Measurements from ENCODE around the gene ZNF319. TPM values are rescaled to one million over a fixed set of nuclear protein-coding genes. Genes with fewer than 3 reads are reported as not detected.
A peak's percentile ranks its signal among the peaks of the same experiment; 100 is the strongest.

ZNF319 gene
- total and polyA plus RNA-seq, 7 donors, result 2.0 to 8.8 (median 6.6) TPM

DNA sequence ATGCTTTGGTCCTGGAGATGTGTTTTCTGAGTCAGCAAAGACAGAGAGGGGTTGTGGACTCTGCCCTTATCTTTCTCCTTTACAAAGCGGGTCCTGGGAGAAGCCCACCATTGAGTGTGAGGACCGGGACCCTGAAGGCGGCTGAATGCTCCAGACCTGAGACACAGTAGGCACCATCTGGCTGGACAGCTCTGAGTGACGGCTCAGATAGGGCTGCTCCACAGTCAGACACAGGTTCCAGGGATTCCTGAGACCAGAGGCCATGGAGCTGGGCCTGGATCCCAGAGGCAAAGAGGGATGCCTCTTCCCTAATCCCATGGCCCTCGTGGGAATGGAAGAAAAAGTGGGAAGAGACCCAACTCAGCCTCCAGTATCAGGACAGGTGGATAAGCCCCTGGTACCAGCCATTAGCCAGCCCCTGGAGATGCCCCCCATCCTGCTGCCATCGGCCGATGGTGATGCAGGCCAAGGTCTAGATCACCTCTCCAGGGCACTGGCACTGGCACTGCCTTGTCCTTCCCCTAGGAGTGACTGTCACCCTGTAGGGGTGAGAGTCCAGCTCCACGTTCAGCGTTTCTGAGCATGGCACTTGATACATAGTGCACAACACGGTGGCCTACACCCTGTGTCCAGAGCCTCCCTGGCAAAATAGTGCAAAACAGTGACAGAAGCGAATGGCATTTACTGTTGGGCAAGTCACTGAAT is 29.8 kb upstream of the ZNF319 start:
- 66 to 76% (median 70%) methylated on average over 11 of the region's 11 CpGs for WGBS, 3 donors
- Histone ChIP-seq H3K4me1 (peaks cover 43% of the 10 kb centered on the region), H3K9me3 (no peaks in the 10 kb centered on the region), H3K27ac (no peak overlapping the region), H3K27me3 (ENCODE audit: insufficient read depth in 3 of 3, low read length in 2 of 3) (no peaks in the 10 kb centered on the region), H3K36me3 (ENCODE audit: insufficient read depth in 1 of 2, low read depth in 1 of 2) (no peaks in the 10 kb centered on the region), H3K4me3 (no peak overlapping the region)
- intact Hi-C loops (cut with DNase I), result no loop called here
- no peak for ATAC-seq
- no peak for DNase-seq
- no peak for TF ChIP-seq CTCF (IDR thresholded peaks at IDR 0.05)

DNA sequence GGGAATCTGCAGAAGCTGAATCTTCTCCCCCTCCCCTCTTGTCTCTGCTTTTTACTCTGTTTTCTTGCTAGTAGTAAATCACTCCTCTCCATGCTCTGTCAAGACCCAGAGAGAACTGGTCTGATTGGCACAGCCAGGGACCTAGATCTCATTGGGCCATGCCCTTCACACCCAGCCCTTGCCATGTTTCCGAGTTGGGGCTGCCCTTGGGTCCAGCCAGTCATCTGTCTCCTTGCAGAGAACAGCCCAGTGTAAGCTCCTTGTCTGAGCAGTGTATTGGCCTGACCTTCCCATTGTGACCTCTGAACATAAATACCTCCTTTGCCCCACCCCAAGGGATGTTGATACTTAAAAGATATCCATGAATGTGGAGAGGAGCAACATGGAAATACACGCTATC is 28.9 kb upstream of the ZNF319 start:
- Histone ChIP-seq H3K4me3 (no peak overlapping the region), H3K9me3 (no peaks in the 10 kb centered on the region), H3K4me1 (peaks cover 48% of the 10 kb centered on the region), H3K27ac (no peak overlapping the region), H3K27me3 (ENCODE audit: insufficient read depth in 3 of 3, low read length in 2 of 3) (no peaks in the 10 kb centered on the region), H3K36me3 (ENCODE audit: insufficient read depth in 1 of 2, low read depth in 1 of 2) (no peaks in the 10 kb centered on the region)
- 60 to 75% (median 68%) methylated on average over 2 of the region's 2 CpGs for WGBS, 3 donors
- ATAC-seq (no peak), DNase-seq (no peak)
- no peak for TF ChIP-seq CTCF (IDR thresholded peaks at IDR 0.05)
- intact Hi-C loops (cut with DNase I), result no loop called here

DNA sequence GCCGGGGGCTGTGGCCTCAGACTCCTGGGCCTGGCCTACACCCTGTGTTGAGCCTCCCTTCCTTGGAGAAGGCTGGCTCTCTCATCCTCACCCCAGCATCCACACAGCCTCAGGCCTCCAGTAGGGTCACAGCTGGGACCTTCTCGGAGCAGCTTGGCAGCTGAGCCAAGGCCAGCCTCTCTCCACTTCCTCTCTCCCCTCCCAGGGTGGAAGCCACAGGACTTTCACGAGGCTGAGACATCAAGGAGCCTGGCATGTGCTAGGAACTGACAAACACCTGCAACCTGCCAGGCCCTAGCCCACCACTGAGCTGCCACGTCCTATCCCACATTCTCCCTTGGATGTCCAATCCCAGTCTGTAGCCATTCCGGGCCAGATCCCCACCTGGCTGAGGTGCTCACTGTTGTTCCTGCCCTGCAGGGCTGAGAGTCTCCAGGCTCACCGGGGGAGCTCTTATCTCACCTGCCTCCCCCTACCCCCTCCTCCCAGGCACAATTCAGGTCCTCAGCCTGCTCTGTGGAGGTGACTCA is 28.1 kb upstream of the ZNF319 start:
- Histone ChIP-seq H3K4me3 (no peak overlapping the region), H3K27ac (no peak overlapping the region), H3K4me1 (peaks cover 41% of the 10 kb centered on the region), H3K9me3 (no peaks in the 10 kb centered on the region), H3K27me3 (ENCODE audit: insufficient read depth in 3 of 3, low read length in 2 of 3) (no peaks in the 10 kb centered on the region), H3K36me3 (ENCODE audit: insufficient read depth in 1 of 2, low read depth in 1 of 2) (no peaks in the 10 kb centered on the region)
- ATAC-seq (no peak), DNase-seq (no peak)
- WGBS, 3 donors, result 53 to 66% (median 60%) methylated on average over 6 of the region's 6 CpGs
- no peak for TF ChIP-seq CTCF (IDR thresholded peaks at IDR 0.05)
- intact Hi-C loops (cut with DNase I), result no loop called here

GRCh38 chr16:58027916-58028455 is 27.5 kb upstream of the ZNF319 start:
- Histone ChIP-seq H3K4me3 (peak overlapping the region; percentile 78), H3K9me3 (no peaks in the 10 kb centered on the region), H3K4me1 (peaks cover 35% of the 10 kb centered on the region), H3K36me3 (ENCODE audit: insufficient read depth in 1 of 2, low read depth in 1 of 2) (no peaks in the 10 kb centered on the region), H3K27ac (peak overlapping the region; percentile 62), H3K27me3 (ENCODE audit: insufficient read depth in 3 of 3, low read length in 2 of 3) (no peaks in the 10 kb centered on the region)
- WGBS, 3 donors, result 69 to 80% (median 69%) methylated on average over 8 of the region's 8 CpGs
- TF ChIP-seq CTCF (IDR thresholded peaks at IDR 0.05), result no peak
- no peak for ATAC-seq
- no peak for DNase-seq
- intact Hi-C loops (cut with DNase I), result no loop called here

Data from psoas muscle (tissue), 8 donors.